Keratinocyte (primary cell): ENCODE data around the gene GLI3. TPM values are rescaled to one million over a fixed set of nuclear protein-coding genes. Genes with fewer than 3 reads are reported as not detected.

Source experiments
- DNase-seq: peaks from one replicate; pipeline ENCODE4 v3.0.0-alpha.2; 2011; ENCODE audit warnings: low read depth, missing footprints, low spot score
- FAIRE-seq: peaks from 2 replicates; lab custom pipeline; 2011; peaks lifted over from hg19 to GRCh38; lab: Jason Lieb, UNC
- H2AFZ ChIP-seq: 2 replicates; pipeline ENCODE4 v1.6.0; 2012; ENCODE audit warnings: low read length, control low read depth, inconsistent platforms; ENCODE audit not compliant: control insufficient read depth
- H3K27ac ChIP-seq: 2 replicates; pipeline ENCODE4 v1.5.1; 2011; ENCODE audit warnings: low read length; ENCODE audit not compliant: control insufficient read depth, insufficient read depth
- H3K27me3 ChIP-seq: 3 replicates; pipeline ENCODE4 v1.6.0; 2011; ENCODE audit warnings: low read length; ENCODE audit not compliant: control insufficient read depth, insufficient read depth; ENCODE audit errors: extremely low read depth
- H3K36me3 ChIP-seq, 2 experiments: 2 replicates in 1 of 2; 3 replicates in 1 of 2; pipeline ENCODE4 v1.5.1; 2011; ENCODE audit warnings: low read length in 2 of 2, mild to moderate bottlenecking in 1 of 2; ENCODE audit not compliant: control insufficient read depth in 2 of 2, insufficient read depth in 2 of 2; ENCODE audit errors: extremely low read depth in 1 of 2
- H3K4me1 ChIP-seq: 3 replicates; pipeline ENCODE4 v1.5.1; 2011; ENCODE audit warnings: low read length; ENCODE audit not compliant: control insufficient read depth, insufficient read depth; ENCODE audit errors: extremely low read depth
- H3K4me2 ChIP-seq: 3 replicates; pipeline ENCODE4 v1.6.0; 2011; ENCODE audit warnings: low read depth, low read length; ENCODE audit not compliant: control insufficient read depth, insufficient read depth; ENCODE audit errors: extremely low read depth
- H3K4me3 ChIP-seq, 3 experiments: fragments of 200-600 bp in 1 of 3; sonication (generic) in 1 of 3; 2 replicates in 2 of 3; 3 replicates in 1 of 3; pipeline ENCODE4 v1.5.1; 2011 to 2016; ENCODE audit warnings: low read length in 3 of 3, mild to moderate bottlenecking in 3 of 3, control low read depth in 2 of 3, inconsistent platforms in 1 of 3, low read depth in 1 of 3, mixed read lengths in 1 of 3, mixed run types in 1 of 3, moderate library complexity in 1 of 3; ENCODE audit not compliant: control insufficient read depth in 2 of 3, insufficient read depth in 2 of 3; ENCODE audit errors: extremely low read depth in 1 of 3
- H3K79me2 ChIP-seq: 2 replicates; pipeline ENCODE4 v1.6.0; 2012; ENCODE audit warnings: low read length; ENCODE audit not compliant: control insufficient read depth, insufficient read depth
- H3K9ac ChIP-seq: 3 replicates; pipeline ENCODE4 v1.6.0; 2011; ENCODE audit warnings: low read length; ENCODE audit not compliant: control insufficient read depth, insufficient read depth; ENCODE audit errors: extremely low read depth
- H3K9me1 ChIP-seq: 3 replicates; pipeline ENCODE4 v1.6.0; 2011; ENCODE audit warnings: low read length; ENCODE audit not compliant: control insufficient read depth, insufficient read depth; ENCODE audit errors: extremely low read depth
- H3K9me3 ChIP-seq: 2 replicates; pipeline ENCODE4 v1.5.1; 2012; ENCODE audit warnings: low read depth, low read length; ENCODE audit not compliant: control insufficient read depth
- H4K20me1 ChIP-seq: 3 replicates; pipeline ENCODE4 v1.6.0; 2011; ENCODE audit warnings: low read length; ENCODE audit not compliant: control insufficient read depth, insufficient read depth; ENCODE audit errors: extremely low read depth
- CTCF ChIP-seq, 3 experiments: IDR thresholded peaks in 1 of 3; conservative IDR thresholded peaks in 1 of 3; optimal IDR thresholded peaks in 1 of 3; 2 replicates in 2 of 3; 3 replicates in 1 of 3; pipeline versions ENCODE3 to v1.5.1; 2011; ENCODE audit warnings: low read length in 3 of 3, mild to moderate bottlenecking in 3 of 3, moderate library complexity in 2 of 3, control low read depth in 1 of 3, inconsistent platforms in 1 of 3; ENCODE audit not compliant: insufficient read depth in 2 of 3; ENCODE audit errors: extremely low read depth in 1 of 3
- EZH2 ChIP-seq: IDR thresholded peaks from one replicate; pipeline ENCODE4 v1.6.1; 2012; ENCODE audit warnings: inconsistent platforms, mild to moderate bottlenecking, low read length, moderate library complexity
- dilution Hi-C: fragments of 300-500 bp; cut with MboI; formaldehyde crosslinking; loops from one replicate; pipeline ENCODE4 v1.7.0; 2020; ENCODE audit warnings: low sequenced_read_pairs; ENCODE audit not compliant: extremely low pct_ligation_motif_present
- polyA plus RNA-seq, 5 experiments: library from polyadenylated mRNA; depleted of rRNA in 3 of 5; stranded (reverse) in 3 of 5; stranded (forward) in 1 of 5; unstranded in 1 of 5; fragments of >200 nt; gene quantifications; 1 replicate in 1 of 5; 2 replicates in 3 of 5; 3 replicates in 1 of 5; pipeline versions ENCODE4 v1.2.1 to v1.2.3, GENCODE V29; 2011 to 2012; ENCODE audit warnings: missing spikeins in 2 of 5, low read depth in 1 of 5, low replicate concordance in 1 of 5

The GLI3 gene
- polyA plus RNA-seq, 1 donor (not counting 4 experiments of a cell fraction or from before 2014, with no cell fraction given): 3.6 TPM

- Histone ChIP-seq H4K20me1 (no peaks in the 10 kb centered on the region), H3K36me3 (peaks cover 0 to 2% of the 10 kb centered on the region in 2 experiments), H3K27ac (no peak overlapping the region), H3K9me3 (peaks cover 3% of the 10 kb centered on the region), H3K79me2 (no peaks in the 10 kb centered on the region), H3K9me1 (no peaks in the 10 kb centered on the region), H3K9ac (no peak overlapping the region), H3K4me3 (no peak overlapping the region), H2AFZ (no peak overlapping the region), H3K27me3 (no peaks in the 10 kb centered on the region), H3K4me1 (no peaks in the 10 kb centered on the region), H3K4me2 (no peak overlapping the region)
- TF ChIP-seq EZH2 (no peak), CTCF (optimal IDR thresholded peaks at IDR 0.05 in 1 of 3, IDR thresholded peaks at IDR 0.05 in 1 of 3, conservative IDR thresholded peaks at IDR 0.05 in 1 of 3; ENCODE audit: extremely low read depth in 1 of 3, insufficient read depth in 2 of 3, low read length in 3 of 3) (no peak)
- dilution Hi-C loops: no loop called here
- FAIRE-seq (no peak), DNase-seq (no peak)
Measured at GRCh38 chr7:42016517-42016916, 220.5 kb downstream of the GLI3 start.

- FAIRE-seq (peak; percentile 84), DNase-seq (peak; percentile 23)
- Histone ChIP-seq H2AFZ (no peak overlapping the region), H3K9me1 (no peaks in the 10 kb centered on the region), H3K9ac (no peak overlapping the region), H3K4me3 (no peak overlapping the region), H3K36me3 (no peaks in the 10 kb centered on the region), H3K79me2 (no peaks in the 10 kb centered on the region), H3K4me1 (no peaks in the 10 kb centered on the region), H3K27ac (no peak overlapping the region), H3K9me3 (peaks cover 3% of the 10 kb centered on the region), H3K4me2 (no peak overlapping the region), H3K27me3 (no peaks in the 10 kb centered on the region), H4K20me1 (no peaks in the 10 kb centered on the region)
- dilution Hi-C loops: no loop called here
- peak; percentile 80 to 86 (median 84) for TF ChIP-seq CTCF (optimal IDR thresholded peaks at IDR 0.05 in 1 of 3, IDR thresholded peaks at IDR 0.05 in 1 of 3, conservative IDR thresholded peaks at IDR 0.05 in 1 of 3; ENCODE audit: extremely low read depth in 1 of 3, insufficient read depth in 2 of 3, low read length in 3 of 3)
- no peak for TF ChIP-seq EZH2
Measured at GRCh38 chr7:42014625-42015618, 222.1 kb downstream of the GLI3 start.
